HG03457 (cell line): ENCODE data around the gene PNKP.

Experiments
- ATAC-seq: cut with Tn5 transposase; IDR thresholded peaks from one replicate; pipeline ENCODE4 v1.9.1; 2021; ENCODE audit warnings: moderate number of reproducible peaks; ENCODE audit not compliant: unreplicated experiment

The PNKP gene

DNA sequence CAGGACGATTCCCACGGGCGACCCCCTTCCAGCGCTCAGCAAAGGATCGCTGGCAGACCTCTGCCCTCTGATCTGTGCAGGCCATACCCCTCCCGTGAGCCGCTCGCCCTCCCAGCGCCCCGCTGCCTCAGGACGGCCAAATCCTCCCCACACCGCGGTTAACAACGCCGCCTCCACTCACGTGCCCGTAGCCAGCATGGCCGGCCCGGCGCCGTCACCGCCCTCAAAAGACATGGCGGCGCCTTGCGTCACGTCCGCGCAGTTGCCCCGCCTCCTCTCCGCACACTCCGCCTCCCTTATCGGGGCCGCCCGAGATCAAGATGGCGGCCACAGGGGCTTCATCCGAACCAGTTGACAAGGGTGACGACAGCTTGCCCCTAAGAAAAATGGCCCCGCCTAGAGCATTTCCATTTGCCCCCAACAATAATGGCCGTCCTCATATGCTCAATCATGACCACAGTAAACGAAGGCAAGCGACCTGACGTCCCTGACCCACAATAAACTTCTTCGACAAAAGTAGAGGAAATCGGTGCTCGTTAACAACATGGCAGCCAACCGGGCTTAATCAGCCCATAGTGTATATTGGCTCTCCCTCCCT is 9.1 kb upstream of the PNKP start:
- peak; percentile 33 for ATAC-seq

DNA sequence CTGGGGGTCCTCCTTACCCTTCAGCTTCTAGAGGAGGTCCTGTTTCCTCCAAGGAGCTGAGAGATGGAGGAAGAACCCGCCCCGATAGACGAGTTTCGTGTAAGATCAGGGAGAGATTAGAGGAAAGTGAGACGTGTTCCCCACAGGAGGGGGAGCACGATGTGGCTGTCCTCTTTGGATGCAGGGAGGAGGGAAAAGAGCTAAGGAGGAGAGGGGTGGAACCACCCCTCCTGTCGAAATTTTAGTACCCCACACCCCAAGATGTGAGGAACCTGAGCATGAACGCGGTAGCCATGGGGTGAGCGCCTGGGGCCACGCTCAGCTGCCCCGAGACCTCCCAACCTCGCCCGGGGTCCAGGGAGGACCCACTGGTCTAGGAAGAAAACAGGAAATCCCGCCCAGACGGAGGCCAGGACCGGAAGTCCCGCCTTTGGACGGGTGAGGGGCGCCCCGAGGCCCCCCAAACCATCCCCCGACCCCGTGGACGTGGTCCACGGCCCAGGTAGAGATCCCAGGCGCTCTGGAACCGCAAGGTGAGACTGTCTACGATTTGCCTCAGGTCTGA is 8.6 kb upstream of the PNKP start:
- no peak for ATAC-seq

DNA sequence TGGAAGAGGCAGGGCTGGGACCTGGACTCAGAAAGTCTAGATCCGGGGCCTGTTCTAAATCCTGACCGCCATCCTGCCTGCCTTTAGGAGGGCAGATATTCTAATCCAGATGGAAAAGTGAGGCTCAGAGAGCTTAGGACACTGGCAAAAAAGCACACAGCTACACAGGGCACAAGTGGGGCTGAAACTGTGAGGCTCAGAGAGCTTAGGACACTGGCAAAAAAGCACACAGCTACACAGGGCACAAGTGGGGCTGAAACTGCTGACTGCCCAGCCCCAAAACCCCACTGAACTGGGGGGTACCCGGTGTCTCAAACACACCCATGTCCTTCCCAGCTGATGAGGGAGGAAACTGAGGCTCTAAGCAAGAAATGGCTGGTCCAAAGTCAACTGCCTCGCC is 7.8 kb upstream of the PNKP start:
- ATAC-seq, result no peak

DNA sequence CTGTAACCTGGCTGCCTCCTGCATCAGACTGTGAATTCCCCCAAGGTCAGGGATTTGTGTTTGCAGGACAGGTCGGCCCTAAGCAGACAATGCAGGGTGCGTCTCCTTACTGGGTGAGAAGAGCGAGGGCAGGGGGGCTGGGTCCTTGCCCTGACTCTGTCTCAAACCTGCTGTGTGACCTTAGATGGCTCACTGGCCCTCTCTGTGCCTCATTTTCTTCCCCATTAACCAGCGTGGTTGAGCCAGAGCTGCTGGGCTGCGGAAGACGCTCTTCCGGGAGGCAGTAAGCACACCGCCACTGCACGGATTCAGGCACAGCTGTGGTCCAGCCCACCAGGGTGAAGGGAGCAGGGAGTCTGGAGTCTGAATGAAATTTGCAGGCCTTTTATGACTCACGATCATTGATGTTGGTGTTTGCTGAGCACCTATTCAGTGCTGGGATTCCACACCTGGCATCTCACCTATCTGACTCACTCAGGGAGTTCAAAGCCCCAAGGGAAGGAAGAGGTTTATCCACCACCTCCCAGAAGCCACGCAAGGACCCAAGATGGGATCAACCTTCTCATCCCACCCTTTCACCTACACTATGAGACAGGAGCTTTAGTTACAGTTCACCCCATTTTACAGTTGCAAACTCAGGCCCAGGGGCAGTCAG is 7.3 kb upstream of the PNKP start:
- ATAC-seq, result no peak

DNA sequence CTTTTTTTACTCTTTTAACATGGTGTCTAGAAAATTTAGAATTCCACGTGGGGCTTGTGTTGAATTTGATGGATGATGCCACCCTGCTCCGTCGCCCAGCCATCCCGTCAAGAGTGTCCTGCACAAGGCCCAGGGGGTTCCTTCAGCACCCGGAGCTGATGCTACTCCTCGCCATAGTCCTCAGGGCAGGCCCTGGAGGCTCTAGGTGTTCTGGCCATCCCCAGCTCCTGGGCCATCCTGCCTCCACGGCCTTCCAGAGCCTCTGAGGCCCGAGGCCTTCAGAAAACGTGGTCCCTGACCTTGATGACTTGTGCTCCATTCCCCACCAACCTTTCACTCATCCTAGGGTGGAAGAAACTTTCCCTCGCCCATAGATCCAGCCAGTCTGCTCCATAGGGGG is 6.5 kb upstream of the PNKP start:
- ATAC-seq, result no peak

DNA sequence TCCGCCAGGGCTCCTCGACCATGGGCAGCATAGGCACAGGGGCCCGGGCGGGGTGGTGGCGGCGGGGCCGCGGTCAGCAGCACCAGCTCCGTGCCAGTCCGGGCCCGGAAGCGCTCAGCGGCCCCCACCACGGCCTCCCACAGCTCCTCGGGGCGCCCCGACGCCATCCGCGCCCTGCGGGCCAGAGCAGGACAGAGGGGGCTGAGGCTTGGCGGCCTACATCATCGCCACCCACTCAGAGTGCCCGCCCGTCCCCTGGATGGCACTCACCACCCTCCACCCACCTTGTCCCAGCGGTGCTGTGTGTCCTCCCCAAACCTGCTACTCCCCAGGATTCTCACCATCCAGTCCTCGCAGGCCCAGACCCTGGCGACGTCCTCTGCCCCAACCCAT is 5.7 kb upstream of the PNKP start:
- no peak for ATAC-seq

DNA sequence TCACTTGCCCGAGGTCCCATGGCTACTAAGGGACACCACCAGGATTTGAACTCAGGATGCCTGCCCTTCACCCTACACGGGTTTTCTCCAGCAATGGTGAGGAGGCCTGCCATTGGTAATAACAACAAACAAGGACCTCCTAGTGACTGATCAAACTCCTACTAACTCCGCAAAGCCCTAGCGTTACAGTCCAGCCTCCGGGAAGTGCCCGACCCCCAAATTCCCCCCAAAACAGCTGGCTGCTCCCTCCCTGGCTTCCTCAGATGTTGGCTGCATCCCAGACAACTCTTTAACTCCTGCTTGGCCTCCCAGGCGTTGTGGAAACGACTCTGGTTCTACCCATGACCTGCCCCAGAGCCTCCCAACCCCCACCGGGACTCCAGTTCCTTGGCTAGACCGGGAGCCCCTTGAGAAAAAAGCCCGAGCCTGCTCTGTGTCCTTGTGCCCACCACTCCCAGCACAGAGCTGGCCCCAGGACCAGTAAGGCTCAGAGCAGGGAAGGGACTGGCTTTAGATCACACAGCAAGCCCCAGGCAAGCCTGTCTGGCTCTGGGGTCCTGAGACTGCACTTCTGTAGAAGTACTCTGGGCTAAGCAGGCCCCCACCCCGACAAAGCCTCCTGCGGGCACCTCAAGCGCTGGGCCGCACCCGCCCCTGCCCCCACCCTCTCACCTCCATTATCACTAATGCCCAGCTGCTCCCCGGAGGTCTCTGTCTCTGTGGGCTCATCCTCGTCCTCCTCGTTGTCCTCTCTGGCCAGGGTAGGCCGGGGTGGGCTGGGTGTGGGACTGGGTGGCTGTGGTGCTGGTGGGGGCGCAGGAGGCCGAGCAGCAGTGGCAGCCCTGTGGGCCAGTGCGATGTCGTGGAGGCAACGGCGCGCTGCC is 5.1 kb upstream of the PNKP start:
- ATAC-seq, result no peak

- ATAC-seq, result no peak
Observed at GRCh38 chr19:49871349-49871985, 4.1 kb upstream of the PNKP start.

DNA sequence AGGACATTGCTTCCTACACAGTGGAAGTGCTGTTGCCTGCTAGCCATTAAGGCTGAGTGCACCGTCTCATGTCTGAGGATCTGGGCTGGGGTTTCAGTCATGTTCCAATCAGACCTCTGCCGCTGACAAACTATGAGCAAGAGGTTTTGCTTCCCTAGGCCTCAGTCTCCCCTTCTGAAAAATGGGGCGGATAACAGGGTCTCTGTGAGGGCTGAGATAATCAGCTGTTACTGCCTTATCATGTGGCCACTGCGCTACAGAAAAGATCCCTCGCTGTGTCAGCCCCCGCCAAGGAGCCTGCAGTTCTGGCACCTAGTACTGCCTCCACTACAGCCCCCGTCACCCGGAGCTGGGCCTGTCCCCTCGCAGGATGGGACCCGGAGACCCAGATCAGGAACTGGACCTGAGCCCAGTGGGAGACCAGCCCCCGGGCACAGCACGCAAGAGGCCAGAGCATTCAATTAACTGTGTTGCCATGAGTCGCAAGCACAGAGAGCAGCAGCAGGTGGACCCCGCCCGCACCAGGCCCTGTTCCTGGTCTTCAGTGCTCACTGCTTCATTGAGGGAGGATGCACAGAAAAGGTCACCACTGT is 3.0 kb upstream of the PNKP start:
- ATAC-seq, result no peak

- ATAC-seq, result peak; percentile 50
Observed at GRCh38 chr19:49869484-49870308, 2.3 kb upstream of the PNKP start.

DNA sequence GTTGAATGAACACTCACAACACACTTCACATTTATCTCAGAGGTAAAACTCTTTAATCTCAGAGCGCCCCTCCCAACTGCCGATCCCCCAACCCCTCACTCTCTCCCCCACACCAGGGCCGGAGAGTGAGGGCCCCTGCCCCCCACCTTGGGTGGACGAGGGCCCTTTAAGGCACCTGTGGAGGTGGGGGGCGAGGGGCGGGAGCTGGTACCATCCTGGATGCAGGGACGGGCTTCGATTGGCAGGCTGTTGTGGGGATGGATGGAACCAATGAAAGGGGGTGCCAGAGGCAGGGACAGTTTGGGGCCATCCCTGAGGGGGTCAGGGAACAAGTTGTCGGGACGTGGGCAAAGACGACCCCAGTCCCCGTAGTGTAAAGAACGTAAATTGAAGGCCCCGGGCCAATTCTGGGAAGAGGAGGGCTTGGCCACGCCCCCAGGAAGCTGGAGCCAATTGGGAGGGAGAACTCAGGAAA is 1.7 kb upstream of the PNKP start:
- no peak for ATAC-seq

GRCh38 chr19:49864890-49865289 is 2.5 kb downstream of the PNKP start:
- ATAC-seq, result no peak

DNA sequence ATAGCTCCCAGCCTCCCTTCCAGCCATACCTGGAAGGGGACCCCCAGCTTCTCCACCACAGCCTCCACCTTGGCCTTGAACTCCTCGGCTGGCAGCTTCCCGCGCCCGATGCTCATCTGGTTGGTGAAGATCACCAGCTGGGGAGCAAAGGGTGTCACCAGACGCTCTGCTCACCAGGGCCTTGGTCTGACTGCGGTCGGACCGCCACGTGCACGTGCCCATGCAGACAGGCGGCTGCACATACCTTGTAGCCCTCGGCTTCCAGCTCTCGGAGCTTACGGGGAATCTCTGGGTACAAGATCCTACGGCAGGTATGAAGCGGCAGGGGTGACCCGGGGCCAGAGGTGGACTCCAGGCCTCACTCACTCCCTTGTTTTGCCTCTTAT is 3.4 kb downstream of the PNKP start:
- no peak for ATAC-seq

DNA sequence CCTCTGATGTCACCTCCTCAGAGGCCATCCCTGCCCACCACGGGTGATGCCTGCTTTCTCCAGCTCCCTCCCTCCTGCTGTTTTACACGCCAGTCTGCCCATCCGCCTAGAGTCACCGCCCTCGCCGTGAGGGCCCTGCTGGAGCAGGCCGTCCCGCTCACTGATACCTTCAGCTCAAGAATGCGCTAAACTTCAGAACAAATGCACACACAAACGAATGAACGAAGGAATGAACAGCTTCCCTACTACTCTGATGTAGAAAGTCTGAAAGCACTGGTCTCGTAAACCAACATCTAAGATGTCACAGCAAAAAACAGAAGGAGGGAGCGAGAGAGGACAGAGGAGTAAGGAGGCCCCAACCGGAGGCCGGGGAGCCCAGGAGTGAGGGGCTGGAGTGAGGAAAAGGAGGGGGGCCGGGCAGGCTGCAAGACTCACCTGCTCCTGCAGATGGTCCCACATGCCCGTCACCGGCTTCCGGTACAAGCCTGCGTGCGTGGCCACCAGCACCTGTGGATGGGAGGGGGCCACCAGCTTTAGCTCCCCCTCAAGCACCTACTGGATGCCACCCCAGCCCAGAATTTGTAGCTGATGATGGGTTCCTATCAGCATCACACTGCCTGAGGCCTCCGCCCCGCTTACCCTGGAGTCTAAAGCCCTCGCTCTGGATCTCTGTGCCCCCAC is 4.0 kb downstream of the PNKP start:
- no peak for ATAC-seq

DNA sequence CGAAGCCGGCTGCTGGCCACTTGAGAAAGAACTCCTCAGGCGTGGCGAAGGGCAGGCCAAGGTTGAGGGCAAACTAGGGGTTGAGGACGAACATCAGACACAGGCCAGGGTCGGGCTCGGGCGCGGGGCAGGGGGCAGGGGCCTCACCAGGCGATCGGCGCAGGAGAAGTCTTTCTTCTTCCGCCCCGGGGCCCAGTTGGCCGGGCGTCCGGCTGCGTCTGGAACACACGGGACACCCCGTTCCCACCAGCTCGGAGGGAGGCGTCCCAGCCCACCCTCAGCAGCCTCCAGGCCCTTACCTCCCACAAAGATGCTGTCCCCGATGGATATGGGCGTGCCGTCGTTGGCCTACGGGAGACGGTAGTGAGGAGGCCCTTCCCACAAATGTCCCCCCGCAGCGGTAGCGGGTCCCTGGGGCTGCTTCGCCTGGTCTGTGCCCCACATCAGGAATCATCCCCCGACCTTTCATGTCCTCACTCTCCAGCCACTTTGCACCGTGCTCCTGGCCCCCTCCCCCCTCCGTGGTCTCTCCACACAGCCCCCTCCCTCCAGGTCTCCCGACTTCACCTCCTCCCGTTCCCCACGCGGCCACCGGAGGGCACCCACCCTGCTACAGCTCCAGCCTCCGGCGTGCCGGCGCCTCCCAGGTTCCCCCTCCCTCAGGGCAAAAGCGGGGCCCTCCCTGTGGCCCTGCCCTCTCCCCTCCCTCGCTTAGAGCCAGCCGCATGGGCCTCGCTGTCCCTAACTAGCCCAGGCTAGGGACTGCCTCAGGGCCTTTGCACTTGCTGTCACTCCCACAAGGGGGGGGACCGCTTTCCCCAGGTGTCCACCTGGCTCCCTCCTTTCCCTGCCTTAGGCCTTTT is 4.8 kb downstream of the PNKP start:
- ATAC-seq, result no peak

DNA sequence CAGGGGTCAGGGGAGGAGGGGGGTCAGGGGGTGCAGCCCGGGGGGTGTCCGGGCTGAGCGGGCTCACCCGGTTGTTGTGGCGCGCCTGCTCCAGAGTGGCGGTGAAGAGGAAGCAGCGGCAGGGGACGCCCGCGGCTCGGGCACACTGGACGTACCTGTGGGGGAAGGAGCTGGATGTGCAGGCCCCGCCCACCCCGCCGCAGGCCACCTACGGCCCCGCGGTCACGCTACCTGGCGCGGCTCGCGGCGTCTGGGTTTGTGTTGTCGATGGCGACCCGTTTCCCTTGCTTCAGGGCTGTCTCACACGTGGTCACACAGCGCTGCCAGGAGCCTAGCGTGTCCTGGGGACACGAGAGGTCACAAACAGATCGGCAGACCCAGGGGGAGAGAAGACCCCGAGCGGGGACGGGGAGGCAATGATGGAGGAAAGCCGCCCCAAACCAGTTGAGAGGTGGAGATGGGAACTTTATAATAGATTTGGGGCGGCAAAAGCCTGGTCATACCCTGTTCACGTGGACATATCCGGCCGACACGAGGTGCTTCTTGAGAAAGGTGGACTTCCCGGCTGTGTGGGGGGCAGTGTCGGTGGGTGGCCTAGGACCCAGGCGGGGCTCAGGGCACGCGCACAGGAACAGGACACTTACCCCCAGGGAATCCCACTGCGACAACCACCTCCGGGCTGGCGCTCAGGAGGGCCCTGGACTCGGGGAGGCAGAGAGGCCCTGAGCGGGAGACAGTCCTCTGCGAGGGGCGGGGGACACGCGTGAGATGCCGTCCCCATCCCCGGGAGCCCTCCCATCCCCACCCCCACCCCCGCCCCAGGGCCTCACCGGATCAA is 5.6 kb downstream of the PNKP start:
- no peak for ATAC-seq

DNA sequence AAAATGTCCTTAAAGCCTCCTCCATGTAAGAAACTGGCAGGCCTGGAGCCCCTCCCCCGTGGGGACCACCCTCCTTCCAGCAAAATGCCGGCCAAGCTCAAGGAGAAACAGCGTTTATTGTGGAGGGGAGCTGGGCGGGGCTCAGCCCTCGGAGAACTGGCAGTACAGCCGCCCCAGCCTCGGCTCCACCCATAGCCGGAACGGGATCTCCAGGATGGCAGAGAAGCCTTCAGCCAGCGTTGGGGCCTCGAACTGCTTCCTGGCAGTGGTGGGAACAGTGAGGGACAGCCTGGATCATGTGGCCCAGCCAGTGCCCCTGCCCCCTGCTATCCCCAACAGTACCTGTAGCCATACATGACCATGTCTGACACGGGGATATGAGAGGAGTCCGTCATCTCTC is 6.3 kb downstream of the PNKP start:
- ATAC-seq, result no peak
